GM23248 (cell line): ENCODE data around the gene OPCML. TPM values are rescaled to one million over a fixed set of nuclear protein-coding genes. Genes with fewer than 3 reads are reported as not detected.

ENCODE experiments used
- DNase-seq: peaks from one replicate; pipeline ENCODE4 v3.0.0-alpha.2; 2015
- H2AFZ ChIP-seq: fragments of 200-600 bp; sonication (generic); 2 replicates; pipeline ENCODE4 v1.6.1; 2016; ENCODE audit warnings: antibody characterized with exemption
- H3F3A ChIP-seq: fragments of 200-600 bp; sonication (generic); 2 replicates; pipeline ENCODE4 v1.6.1; 2016; ENCODE audit warnings: mild to moderate bottlenecking, antibody characterized with exemption, mixed run types; ENCODE audit not compliant: insufficient read depth
- H3K27ac ChIP-seq: fragments of 200-600 bp; sonication (generic); 2 replicates; pipeline ENCODE4 v1.5.1; 2016; ENCODE audit warnings: mild to moderate bottlenecking
- H3K27me3 ChIP-seq: fragments of 200-600 bp; sonication (generic); replicated peaks from 2 replicates; pipeline ENCODE4 v1.6.1; 2016; ENCODE audit warnings: mild to moderate bottlenecking; ENCODE audit not compliant: insufficient read depth
- H3K36me3 ChIP-seq: fragments of 200-600 bp; sonication (generic); 2 replicates; pipeline ENCODE4 v1.6.1; 2016; ENCODE audit warnings: low read depth, mild to moderate bottlenecking
- H3K4me1 ChIP-seq: fragments of 200-600 bp; sonication (generic); 2 replicates; pipeline ENCODE4 v1.6.1; 2016; ENCODE audit warnings: mild to moderate bottlenecking; ENCODE audit not compliant: insufficient read depth
- H3K4me2 ChIP-seq: fragments of 200-600 bp; sonication (generic); one replicate; pipeline ENCODE4 v1.6.1; 2016; ENCODE audit warnings: mild to moderate bottlenecking; ENCODE audit not compliant: unreplicated experiment
- H3K4me3 ChIP-seq: fragments of 200-600 bp; sonication (generic); 2 replicates; pipeline ENCODE4 v1.5.1; 2016; ENCODE audit warnings: mild to moderate bottlenecking
- H3K79me2 ChIP-seq: fragments of 200-600 bp; sonication (generic); 2 replicates; pipeline ENCODE4 v1.6.1; 2016; ENCODE audit warnings: mild to moderate bottlenecking; ENCODE audit not compliant: insufficient read depth
- H3K9ac ChIP-seq: fragments of 200-600 bp; sonication (generic); 2 replicates; pipeline ENCODE4 v1.6.1; 2016; ENCODE audit warnings: mild to moderate bottlenecking
- H3K9me2 ChIP-seq: fragments of 200-600 bp; sonication (generic); 2 replicates; pipeline ENCODE4 v1.6.1; 2016; ENCODE audit warnings: mixed run types, mild to moderate bottlenecking, moderate library complexity; ENCODE audit not compliant: insufficient read depth
- H3K9me3 ChIP-seq: fragments of 200-600 bp; sonication (generic); one replicate; pipeline ENCODE4 v1.6.1; 2017; ENCODE audit warnings: low read depth
- H4K20me1 ChIP-seq: fragments of 200-600 bp; sonication (generic); 2 replicates; pipeline ENCODE4 v1.6.0; 2016; ENCODE audit not compliant: insufficient read depth
- EZH2 ChIP-seq: fragments of 200-600 bp; sonication (generic); IDR thresholded peaks from 2 replicates; pipeline ENCODE4 v1.6.1; 2018; ENCODE audit warnings: antibody characterized with exemption, mild to moderate bottlenecking; ENCODE audit not compliant: insufficient read depth, poor library complexity, severe bottlenecking
- EZH2phosphoT487 ChIP-seq: fragments of 200-600 bp; sonication (generic); IDR thresholded peaks from 2 replicates; pipeline ENCODE4 v1.6.1; 2018; ENCODE audit warnings: antibody characterized with exemption, moderate library complexity, mild to moderate bottlenecking, low read depth; ENCODE audit not compliant: insufficient read depth
- WGBS, 2 experiments: methylation state at CpG; one replicate each; pipeline ENCODE4 v1.1.6; 2015 to 2017; ENCODE audit warnings: low lambda C conversion rate in 2 of 2, low coverage in 1 of 2; ENCODE audit errors: missing lambda C conversion rate in 2 of 2; 5-methylcytosine and 5-hydroxymethylcytosine counted together
- in situ Hi-C: fragments of 300-500 bp; cut with MboI; formaldehyde crosslinking; loops from 2 replicates; pipeline ENCODE4 v1.15.0; 2020
- polyA plus RNA-seq: library from polyadenylated mRNA; unstranded; fragments of >200 nt; fragmentation: Nextera tagmentation; extraction: Ambion mirVana; gene quantifications from 2 replicates; pipeline ENCODE4 v1.2.1, GENCODE V29; 2016
- total RNA-seq: library from RNA; depleted of rRNA; stranded (reverse); fragments of >200 nt; shearing (Covaris generic); gene quantifications from 2 replicates; pipeline ENCODE4 v1.2.3, GENCODE V29; 2014

The OPCML gene
- total and polyA plus RNA-seq, 2 experiments from 2014 or later: 0.69 to 1.6 TPM

DNA sequence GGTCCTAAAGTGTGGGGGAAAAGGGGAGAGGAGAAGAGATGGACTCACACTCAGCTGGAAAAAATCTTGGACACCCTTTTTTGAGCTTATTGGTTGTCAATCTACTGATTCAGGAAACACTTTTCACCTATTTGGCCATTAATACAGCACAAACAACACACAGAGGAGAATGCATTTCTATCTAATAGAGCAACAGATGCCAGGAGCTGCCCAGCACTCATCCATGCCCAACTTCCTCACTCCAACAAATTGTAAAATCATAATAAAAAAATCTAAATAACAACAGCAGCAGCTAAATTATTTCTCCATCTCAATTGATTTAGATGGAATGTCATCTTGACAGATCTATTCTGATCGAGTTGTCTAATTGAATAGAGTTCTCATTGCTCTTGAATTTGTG, 628.2 kb downstream of the OPCML start:
- no peaks in the 10 kb centered on the region for H4K20me1 ChIP-seq
- DNase-seq: no peak
- H3F3A ChIP-seq: no peaks in the 10 kb centered on the region
- H3K4me3 ChIP-seq: no peak overlapping the region
- H3K36me3 ChIP-seq: no peaks in the 10 kb centered on the region
- no peaks in the 10 kb centered on the region for H3K4me1 ChIP-seq
- in situ Hi-C loops: no loop called here
- WGBS, 2 experiments: 21 to 22% methylated on average over 1 of the region's 1 CpG
- no peaks in the 10 kb centered on the region for H3K9me2 ChIP-seq
- no peaks in the 10 kb centered on the region for H3K9me3 ChIP-seq
- no peak overlapping the region for H3K27ac ChIP-seq
- no peak overlapping the region for H3K9ac ChIP-seq
- H2AFZ ChIP-seq: no peak overlapping the region
- H3K27me3 ChIP-seq: no peaks in the 10 kb centered on the region
- H3K4me2 ChIP-seq: no peak overlapping the region
- TF ChIP-seq EZH2 (no peak), EZH2phosphoT487 (no peak)
- H3K79me2 ChIP-seq: no peaks in the 10 kb centered on the region

DNA sequence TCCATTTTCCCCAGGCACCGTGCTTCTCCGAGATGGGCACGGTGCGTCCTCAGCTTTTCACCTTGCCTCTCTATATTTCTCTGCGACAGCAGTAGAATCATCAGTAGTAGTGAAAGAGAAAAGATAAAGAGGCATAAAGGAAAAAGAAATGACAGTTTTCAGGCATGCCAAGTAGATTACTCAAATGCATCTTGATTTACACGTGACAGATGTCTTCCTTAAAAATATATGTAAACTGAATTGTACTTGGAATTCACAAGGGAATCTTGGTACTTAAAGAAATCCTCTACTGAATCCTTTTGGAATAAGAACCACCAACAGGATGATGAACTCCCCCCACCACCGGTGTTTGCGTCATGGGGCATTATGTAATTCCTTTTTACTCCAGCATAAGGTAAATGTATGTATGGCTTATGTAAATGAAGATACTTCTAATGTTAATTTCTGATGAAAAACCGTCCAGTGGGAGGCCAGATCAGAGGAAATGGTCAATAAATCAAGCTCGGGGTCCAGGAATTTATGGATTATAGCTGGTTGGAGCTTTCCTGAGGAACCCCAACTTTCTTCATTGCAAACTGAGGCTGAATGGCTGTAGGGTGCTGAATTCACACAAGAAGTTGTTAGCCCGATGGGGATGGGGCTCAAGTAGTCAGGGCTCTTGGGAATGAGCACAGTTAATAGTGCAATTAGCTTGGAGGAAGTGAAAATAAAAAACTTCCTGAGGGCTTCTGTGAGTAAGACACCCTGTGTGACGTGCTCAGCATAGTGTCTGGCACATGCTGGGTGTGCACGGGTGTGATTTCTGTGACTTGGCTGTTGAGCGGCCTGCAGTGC, 630.4 kb downstream of the OPCML start:
- Histone ChIP-seq H3K79me2 (no peaks in the 10 kb centered on the region), H3F3A (no peaks in the 10 kb centered on the region), H3K4me3 (no peak overlapping the region), H3K9me2 (no peaks in the 10 kb centered on the region), H3K9me3 (no peaks in the 10 kb centered on the region), H3K36me3 (no peaks in the 10 kb centered on the region), H3K27me3 (no peaks in the 10 kb centered on the region), H4K20me1 (no peaks in the 10 kb centered on the region), H2AFZ (no peak overlapping the region), H3K4me2 (no peak overlapping the region), H3K4me1 (no peaks in the 10 kb centered on the region), H3K27ac (no peak overlapping the region), H3K9ac (no peak overlapping the region)
- no peak for TF ChIP-seq EZH2phosphoT487
- TF ChIP-seq EZH2: no peak
- DNase-seq: peak; percentile 26
- WGBS, 2 experiments: 57 to 58% methylated on average over 14 of the region's 14 CpGs
- in situ Hi-C loops: no loop called here

DNA sequence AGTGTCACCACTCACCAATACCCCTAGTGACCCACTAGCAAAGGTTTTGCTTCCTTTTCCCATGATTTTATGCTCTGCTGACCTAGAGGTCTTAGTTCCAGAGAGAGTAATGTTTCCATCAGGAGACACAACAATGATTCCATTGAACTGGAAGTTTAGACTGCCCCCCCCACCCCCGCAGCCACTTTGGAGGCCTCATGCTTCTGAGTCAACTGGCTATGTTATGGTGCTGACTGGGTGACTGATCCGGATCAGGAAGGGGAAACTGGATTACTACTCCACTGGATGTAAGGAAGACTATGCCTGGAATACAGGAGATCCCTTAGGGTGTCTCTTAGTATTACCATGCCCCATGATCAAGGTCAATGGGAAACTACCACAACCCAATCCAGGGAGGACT, 633.6 kb downstream of the OPCML start:
- no peak for DNase-seq
- no peak overlapping the region for H3K27ac ChIP-seq

DNA sequence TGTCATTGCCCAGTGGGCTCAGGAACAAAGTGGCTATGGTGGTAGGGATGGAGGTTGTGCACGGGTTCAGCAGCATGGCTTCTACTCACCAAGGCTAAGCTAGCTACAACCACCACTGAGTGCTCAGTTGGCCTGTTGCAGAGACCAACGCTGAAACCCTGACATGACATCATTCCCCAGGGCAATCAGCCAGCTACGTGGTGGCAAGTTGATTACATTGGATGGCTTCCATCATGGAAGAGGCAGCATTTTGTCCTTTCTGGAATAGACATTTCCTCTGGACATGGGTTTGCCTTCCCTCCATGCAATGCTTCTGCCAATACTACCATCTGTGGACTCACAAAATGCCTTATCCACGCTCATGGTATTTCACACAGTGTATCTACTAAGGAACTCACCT, 634.3 kb downstream of the OPCML start:
- Histone ChIP-seq H3K4me2 (no peak overlapping the region), H3K79me2 (no peaks in the 10 kb centered on the region), H3K27ac (no peak overlapping the region), H4K20me1 (no peaks in the 10 kb centered on the region), H3K4me3 (no peak overlapping the region), H3K9me2 (no peaks in the 10 kb centered on the region), H2AFZ (no peak overlapping the region), H3K9me3 (no peaks in the 10 kb centered on the region), H3K27me3 (no peaks in the 10 kb centered on the region), H3F3A (no peaks in the 10 kb centered on the region), H3K36me3 (no peaks in the 10 kb centered on the region), H3K9ac (no peak overlapping the region), H3K4me1 (no peaks in the 10 kb centered on the region)
- 51 to 64% methylated on average over 4 of the region's 4 CpGs for WGBS, 2 experiments
- DNase-seq: no peak
- TF ChIP-seq EZH2 (no peak), EZH2phosphoT487 (no peak)
- in situ Hi-C loops: no loop called here

More for the DNA sequence above, 633.6 kb downstream of the OPCML start:
- in situ Hi-C loops: no loop called here
- Histone ChIP-seq H3K4me1 (no peaks in the 10 kb centered on the region), H2AFZ (no peak overlapping the region), H3K9me2 (no peaks in the 10 kb centered on the region), H3K9me3 (no peaks in the 10 kb centered on the region), H3K36me3 (no peaks in the 10 kb centered on the region), H3K79me2 (no peaks in the 10 kb centered on the region), H3K27me3 (no peaks in the 10 kb centered on the region), H3F3A (no peaks in the 10 kb centered on the region), H3K4me3 (no peak overlapping the region), H4K20me1 (no peaks in the 10 kb centered on the region), H3K9ac (no peak overlapping the region), H3K4me2 (no peak overlapping the region)
- 56 to 78% methylated on average over 2 of the region's 2 CpGs for WGBS, 2 experiments
- TF ChIP-seq EZH2 (no peak), EZH2phosphoT487 (no peak)
